ENCODE measurements around the gene LRRC72. TPM values are rescaled to one million over a fixed set of nuclear protein-coding genes. Genes with fewer than 3 reads are reported as not detected.
"Not testable (repeated sequence)": the region's sequence is repeated elsewhere in the genome, so short reads cannot be mapped to it uniquely, and the experiment has no call there.

Gene LRRC72
- total and polyA plus RNA-seq, 2 experiments from 2014 or later = not detected

GRCh38 chr7:16529697-16530096 lies 3.1 kb downstream of the LRRC72 start:
- no peaks in the 10 kb centered on the region for H3K27me3 ChIP-seq
- no peaks in the 10 kb centered on the region for H3K36me3 ChIP-seq
- no peak for DNase-seq (ENCODE audit: low read depth in 1 of 2, low spot score in 1 of 2)
- H3K27ac ChIP-seq = no peak overlapping the region
- H3K9me3 ChIP-seq (ENCODE audit: low read depth) = no peaks in the 10 kb centered on the region
- H3K4me1 ChIP-seq (ENCODE audit: low read depth) = no peaks in the 10 kb centered on the region
- TF ChIP-seq, protein P1, sequence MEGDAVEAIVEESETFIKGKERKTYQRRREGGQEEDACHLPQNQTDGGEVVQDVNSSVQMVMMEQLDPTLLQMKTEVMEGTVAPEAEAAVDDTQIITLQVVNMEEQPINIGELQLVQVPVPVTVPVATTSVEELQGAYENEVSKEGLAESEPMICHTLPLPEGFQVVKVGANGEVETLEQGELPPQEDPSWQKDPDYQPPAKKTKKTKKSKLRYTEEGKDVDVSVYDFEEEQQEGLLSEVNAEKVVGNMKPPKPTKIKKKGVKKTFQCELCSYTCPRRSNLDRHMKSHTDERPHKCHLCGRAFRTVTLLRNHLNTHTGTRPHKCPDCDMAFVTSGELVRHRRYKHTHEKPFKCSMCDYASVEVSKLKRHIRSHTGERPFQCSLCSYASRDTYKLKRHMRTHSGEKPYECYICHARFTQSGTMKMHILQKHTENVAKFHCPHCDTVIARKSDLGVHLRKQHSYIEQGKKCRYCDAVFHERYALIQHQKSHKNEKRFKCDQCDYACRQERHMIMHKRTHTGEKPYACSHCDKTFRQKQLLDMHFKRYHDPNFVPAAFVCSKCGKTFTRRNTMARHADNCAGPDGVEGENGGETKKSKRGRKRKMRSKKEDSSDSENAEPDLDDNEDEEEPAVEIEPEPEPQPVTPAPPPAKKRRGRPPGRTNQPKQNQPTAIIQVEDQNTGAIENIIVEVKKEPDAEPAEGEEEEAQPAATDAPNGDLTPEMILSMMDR (IDR thresholded peaks at IDR 0.05; ENCODE audit: low read depth, low read length) = no peak
- H3K4me3 ChIP-seq = no peak overlapping the region

DNA sequence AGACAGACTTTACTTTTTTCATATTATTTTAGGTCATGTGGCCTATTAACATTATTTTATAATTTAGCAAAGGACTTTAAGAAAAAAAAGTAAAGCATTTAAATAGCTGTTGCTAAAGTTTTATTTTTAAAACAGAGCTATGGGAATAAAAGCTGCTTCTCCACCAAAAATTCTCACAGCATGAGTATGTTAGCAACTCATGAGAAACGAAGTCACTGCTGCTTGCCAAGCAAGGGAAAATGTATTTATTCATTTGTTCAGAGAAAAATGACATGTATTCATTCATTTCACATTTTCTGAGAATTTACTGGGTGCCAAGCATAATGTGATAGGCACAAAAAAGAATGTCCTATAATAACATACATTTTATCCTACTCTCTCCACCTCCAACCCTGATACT lies 5.1 kb downstream of the LRRC72 start:
- H3K4me1 ChIP-seq (ENCODE audit: low read depth) = no peaks in the 10 kb centered on the region
- no peak overlapping the region for H3K27ac ChIP-seq
- DNase-seq (ENCODE audit: low read depth in 1 of 2, low spot score in 1 of 2) = no peak
- no peak overlapping the region for H3K4me3 ChIP-seq
- H3K36me3 ChIP-seq = no peaks in the 10 kb centered on the region
- H3K9me3 ChIP-seq (ENCODE audit: low read depth) = no peaks in the 10 kb centered on the region
- no peaks in the 10 kb centered on the region for H3K27me3 ChIP-seq
- TF ChIP-seq, protein P1 (IDR thresholded peaks at IDR 0.05; ENCODE audit: low read depth, low read length) = no peak

DNA sequence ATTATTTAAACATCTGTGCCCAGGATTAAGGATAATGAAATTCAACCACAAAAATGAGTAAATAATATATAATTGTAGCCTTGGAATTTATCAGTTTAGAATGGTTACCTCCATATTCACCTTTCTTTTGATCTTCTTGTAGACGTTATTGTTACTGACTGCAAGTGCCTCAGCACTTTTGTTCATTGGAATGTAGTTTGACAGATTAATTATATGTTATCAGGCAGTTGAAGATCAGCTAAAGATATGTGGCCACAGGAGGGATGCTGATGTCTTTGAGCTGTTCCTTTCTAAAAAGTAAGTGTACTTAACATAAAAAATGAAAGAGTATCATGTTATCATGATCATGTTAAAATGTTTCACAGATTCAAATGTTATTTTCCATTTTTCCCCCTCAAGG lies 5.6 kb downstream of the LRRC72 start:
- Histone ChIP-seq H3K4me1 (ENCODE audit: low read depth) (no peaks in the 10 kb centered on the region), H3K27me3 (no peaks in the 10 kb centered on the region), H3K27ac (no peak overlapping the region), H3K9me3 (ENCODE audit: low read depth) (no peaks in the 10 kb centered on the region), H3K36me3 (no peaks in the 10 kb centered on the region), H3K4me3 (no peak overlapping the region)
- DNase-seq (ENCODE audit: low read depth in 1 of 2, low spot score in 1 of 2) = no peak
- TF ChIP-seq, protein P1 (IDR thresholded peaks at IDR 0.05; ENCODE audit: low read depth, low read length) = no peak

DNA sequence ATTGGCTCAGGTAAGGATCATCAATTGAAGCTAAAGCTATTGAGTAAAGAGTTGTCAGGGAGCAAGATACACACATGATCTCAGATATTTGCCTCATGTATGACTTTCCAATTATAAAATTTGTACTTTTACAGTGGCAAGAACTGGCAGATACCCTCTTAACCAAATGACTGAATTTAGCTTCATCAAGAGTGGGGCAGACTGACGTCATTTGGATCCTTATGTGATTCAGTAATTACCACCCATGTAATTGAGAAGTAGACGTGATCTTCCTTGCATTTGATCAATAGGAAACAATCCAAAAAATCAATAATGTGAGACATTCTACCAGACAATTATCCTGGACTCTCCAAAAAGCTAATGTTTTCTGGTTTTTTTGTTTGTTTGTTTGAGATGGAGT lies 8.9 kb downstream of the LRRC72 start:
- TF ChIP-seq, protein P1 (IDR thresholded peaks at IDR 0.05; ENCODE audit: low read depth, low read length) = no peak
- Histone ChIP-seq H3K4me3 (no peak overlapping the region), H3K27ac (no peak overlapping the region), H3K27me3 (no peaks in the 10 kb centered on the region), H3K9me3 (ENCODE audit: low read depth) (no peaks in the 10 kb centered on the region), H3K4me1 (ENCODE audit: low read depth) (no peaks in the 10 kb centered on the region), H3K36me3 (no peaks in the 10 kb centered on the region)
- DNase-seq (ENCODE audit: low read depth in 1 of 2, low spot score in 1 of 2) = no peak

GRCh38 chr7:16540559-16540958 lies 13.9 kb downstream of the LRRC72 start:
- not testable (repeated sequence) for H3K9me3 ChIP-seq (ENCODE audit: low read depth); H3K4me3 ChIP-seq; H3K36me3 ChIP-seq; H3K27ac ChIP-seq; H3K27me3 ChIP-seq; H3K4me1 ChIP-seq (ENCODE audit: low read depth); DNase-seq (ENCODE audit: low read depth in 1 of 2, low spot score in 1 of 2)

- no peaks in the 10 kb centered on the region for H3K4me1 ChIP-seq (ENCODE audit: low read depth)
- TF ChIP-seq, protein P1 (IDR thresholded peaks at IDR 0.05; ENCODE audit: low read depth, low read length) = no peak
- H3K4me3 ChIP-seq = no peak overlapping the region
- no peak for DNase-seq (ENCODE audit: low read depth in 1 of 2, low spot score in 1 of 2)
- no peaks in the 10 kb centered on the region for H3K36me3 ChIP-seq
- H3K27ac ChIP-seq = no peak overlapping the region
- no peaks in the 10 kb centered on the region for H3K27me3 ChIP-seq
- no peaks in the 10 kb centered on the region for H3K9me3 ChIP-seq (ENCODE audit: low read depth)
Observed at GRCh38 chr7:16542401-16542800, 15.8 kb downstream of the LRRC72 start.

Measured in cardiac muscle cell (in vitro differentiated cells and primary cell).